HG03565 (cell line): ENCODE measurements around the gene RGS3.
"Not testable (repeated sequence)": the region's sequence is repeated elsewhere in the genome, so short reads cannot be mapped to it uniquely, and the experiment has no call there.

Experiments used
- ATAC-seq: cut with Tn5 transposase; IDR thresholded peaks from one replicate; pipeline ENCODE4 v1.9.1; 2021; ENCODE audit warnings: mild to moderate bottlenecking, moderate library complexity; ENCODE audit not compliant: unreplicated experiment

The RGS3 gene

GRCh38 chr9:113631137-113631765 lies 167.7 kb downstream of the RGS3 start:
- no peak for ATAC-seq

- ATAC-seq: no peak
Measured at GRCh38 chr9:113631871-113632665, 168.5 kb downstream of the RGS3 start.

GRCh38 chr9:113632776-113633590 lies 169.5 kb downstream of the RGS3 start:
- no peak for ATAC-seq

- ATAC-seq: no peak
Measured at GRCh38 chr9:113633782-113634595, 170.5 kb downstream of the RGS3 start.

- no peak for ATAC-seq
Measured at GRCh38 chr9:113634596-113635515, 171.3 kb downstream of the RGS3 start.

- no peak for ATAC-seq
Measured at GRCh38 chr9:113635586-113635985, 172.1 kb downstream of the RGS3 start.

- no peak for ATAC-seq
Measured at GRCh38 chr9:113636165-113636564, 172.6 kb downstream of the RGS3 start.

- ATAC-seq: no peak
Measured at GRCh38 chr9:113636693-113637092, 173.2 kb downstream of the RGS3 start.

- no peak for ATAC-seq
Measured at GRCh38 chr9:113638490-113638889, 175.0 kb downstream of the RGS3 start.

GRCh38 chr9:113638897-113639296 lies 175.4 kb downstream of the RGS3 start:
- ATAC-seq: no peak

- not testable (repeated sequence) for ATAC-seq
Measured at GRCh38 chr9:113639411-113639970, 176.0 kb downstream of the RGS3 start.

GRCh38 chr9:113640418-113640817 lies 176.9 kb downstream of the RGS3 start:
- no peak for ATAC-seq

- no peak for ATAC-seq
Measured at GRCh38 chr9:113641100-113641885, 177.8 kb downstream of the RGS3 start.

- no peak for ATAC-seq
Measured at GRCh38 chr9:113644321-113644720, 180.8 kb downstream of the RGS3 start.

- ATAC-seq: no peak
Measured at GRCh38 chr9:113645227-113645977, 181.9 kb downstream of the RGS3 start.

- no peak for ATAC-seq
Measured at GRCh38 chr9:113645978-113646253, 182.4 kb downstream of the RGS3 start.

- no peak for ATAC-seq
Measured at GRCh38 chr9:113646491-113646890, 183.0 kb downstream of the RGS3 start.
